H1 (cell line): Measurements from ENCODE around the gene SPATA25. TPM values are rescaled to one million over a fixed set of nuclear protein-coding genes. Genes with fewer than 3 reads are reported as not detected.

ENCODE experiments used
- CTCF ChIA-PET: fragments of 300-600 bp; sonication (Branson Sonifier 250); formaldehyde crosslinking; loops from one replicate; lab custom pipeline; 2021; ENCODE audit not compliant: partially characterized antibody; lab: Charles Lee
- POLR2A ChIA-PET: fragments of 300-600 bp; sonication (Branson Sonifier 250); formaldehyde crosslinking; loops from one replicate; lab custom pipeline; 2021; ENCODE audit warnings: inconsistent platforms; ENCODE audit not compliant: partially characterized antibody; lab: Charles Lee
- DNase-seq, 2 experiments: peaks; one replicate each; pipeline versions ENCODE4 v3.0.0 to v3.0.0-alpha.2; 2010 to 2022; ENCODE audit warnings: low spot score in 2 of 2, low read depth in 1 of 2, mixed read lengths in 1 of 2
- FAIRE-seq: peaks from 2 replicates; lab custom pipeline; 2011; peaks lifted over from hg19 to GRCh38; lab: Jason Lieb, UNC
- H2AFZ ChIP-seq: 2 replicates; pipeline ENCODE4 v1.8.1; 2012; ENCODE audit warnings: low read length, inconsistent platforms
- H2AK5ac ChIP-seq: 2 replicates; pipeline ENCODE4 v1.6.1; 2013; ENCODE audit warnings: low read depth, low read length
- H2BK120ac ChIP-seq: replicated peaks from 2 replicates; pipeline ENCODE3; 2013; ENCODE audit warnings: low read depth, low read length, inconsistent platforms
- H2BK12ac ChIP-seq: 2 replicates; pipeline ENCODE4 v1.6.1; 2013; ENCODE audit warnings: low read depth, low read length
- H2BK15ac ChIP-seq: 2 replicates; pipeline ENCODE4 v1.6.1; 2013; ENCODE audit warnings: low read length
- H2BK20ac ChIP-seq: 2 replicates; pipeline ENCODE4 v1.6.1; 2013; ENCODE audit warnings: low read length
- H2BK5ac ChIP-seq: 2 replicates; pipeline ENCODE4 v1.6.1; 2013; ENCODE audit warnings: low read depth, low read length
- H3K14ac ChIP-seq: 2 replicates; pipeline ENCODE4 v1.6.1; 2013; ENCODE audit warnings: inconsistent platforms; ENCODE audit not compliant: insufficient read length
- H3K18ac ChIP-seq: 2 replicates; pipeline ENCODE4 v1.6.1; 2013; ENCODE audit warnings: low read length; ENCODE audit errors: extremely low read depth
- H3K23ac ChIP-seq: 2 replicates; pipeline ENCODE4 v1.6.1; 2013; ENCODE audit warnings: inconsistent platforms; ENCODE audit not compliant: insufficient read length
- H3K23me2 ChIP-seq: 2 replicates; pipeline ENCODE4 v1.6.1; 2013; ENCODE audit warnings: low read depth, low read length
- H3K27ac ChIP-seq: 2 replicates; pipeline ENCODE4 v1.6.1; 2011; ENCODE audit warnings: low read depth, low read length, inconsistent platforms
- H3K27me3 ChIP-seq, 4 experiments: replicated peaks in 1 of 4; 1 replicate in 1 of 4; 2 replicates in 3 of 4; pipeline versions ENCODE4 v1.6.1 to v1.8.1; 2011 to 2013; ENCODE audit warnings: low read length in 3 of 4, mild to moderate bottlenecking in 3 of 4, inconsistent platforms in 2 of 4, mixed read lengths in 2 of 4, moderate library complexity in 1 of 4; ENCODE audit not compliant: control insufficient read depth in 3 of 4, insufficient read depth in 3 of 4; ENCODE audit errors: extremely low read depth in 1 of 4
- H3K36me3 ChIP-seq, 4 experiments: 2 replicates each; pipeline versions ENCODE4 v1.6.1 to v1.8.1; 2011 to 2013; ENCODE audit warnings: mild to moderate bottlenecking in 4 of 4, low read length in 3 of 4, moderate library complexity in 2 of 4, control low read depth in 1 of 4, inconsistent platforms in 1 of 4; ENCODE audit not compliant: insufficient read depth in 4 of 4, control insufficient read depth in 2 of 4
- H3K4ac ChIP-seq: replicated peaks from 2 replicates; pipeline ENCODE3; 2013; ENCODE audit warnings: low read length, low read depth, mixed read lengths, inconsistent platforms; ENCODE audit not compliant: insufficient read length
- H3K4me1 ChIP-seq, 4 experiments: replicated peaks in 1 of 4; 1 replicate in 1 of 4; 2 replicates in 3 of 4; pipeline versions ENCODE4 v1.6.1 to v1.8.1; 2011 to 2013; ENCODE audit warnings: low read length in 3 of 4, inconsistent platforms in 2 of 4, mixed read lengths in 1 of 4; ENCODE audit not compliant: insufficient read depth in 4 of 4, control insufficient read depth in 3 of 4
- H3K4me2 ChIP-seq, 2 experiments: 2 replicates each; pipeline versions ENCODE4 v1.6.1 to v1.8.1; 2011 to 2013; ENCODE audit warnings: low read depth in 2 of 2, low read length in 2 of 2, control low read depth in 1 of 2, inconsistent platforms in 1 of 2, mild to moderate bottlenecking in 1 of 2; ENCODE audit not compliant: insufficient read depth in 1 of 2
- H3K4me3 ChIP-seq, 4 experiments: fragments of 200-600, 300-600 bp in 1 of 4; sonication (generic), shearing (Covaris generic), sonication (Bioruptor Twin) in 1 of 4; 2 replicates each; pipeline versions ENCODE4 v1.5.1 to v1.8.1; 2011 to 2016; ENCODE audit warnings: low read length in 4 of 4, low read depth in 3 of 4, control low read depth in 2 of 4, inconsistent platforms in 2 of 4, mild to moderate bottlenecking in 2 of 4, mixed read lengths in 1 of 4, moderate library complexity in 1 of 4; ENCODE audit not compliant: insufficient read depth in 2 of 4; ENCODE audit errors: extremely low read depth in 1 of 4
- H3K56ac ChIP-seq: replicated peaks from 2 replicates; pipeline ENCODE3; 2013; ENCODE audit warnings: low read depth, mild to moderate bottlenecking, mixed read lengths, low read length, inconsistent platforms; ENCODE audit not compliant: insufficient read length
- H3K79me1 ChIP-seq: 2 replicates; pipeline ENCODE4 v1.6.1; 2013; ENCODE audit warnings: low read depth, low read length, control low read depth
- H3K79me2 ChIP-seq, 2 experiments: 2 replicates each; pipeline versions ENCODE4 v1.6.1 to v1.8.1; 2012 to 2013; ENCODE audit warnings: low read length in 2 of 2, mild to moderate bottlenecking in 2 of 2, inconsistent platforms in 1 of 2; ENCODE audit not compliant: insufficient read depth in 2 of 2, control insufficient read depth in 1 of 2
- H3K9ac ChIP-seq, 4 experiments: replicated peaks in 1 of 4; 1 replicate in 1 of 4; 2 replicates in 3 of 4; pipeline versions ENCODE4 v1.6.1 to v1.8.1; 2011 to 2013; ENCODE audit warnings: low read depth in 3 of 4, low read length in 3 of 4, control low read depth in 2 of 4, mild to moderate bottlenecking in 2 of 4, moderate library complexity in 2 of 4, inconsistent platforms in 1 of 4; ENCODE audit errors: extremely low read depth in 1 of 4
- H3K9me3 ChIP-seq, 2 experiments: 2 replicates each; pipeline versions ENCODE4 v1.6.1 to v1.8.1; 2012 to 2013; ENCODE audit warnings: mild to moderate bottlenecking in 2 of 2, moderate library complexity in 2 of 2, control low read depth in 1 of 2, inconsistent platforms in 1 of 2, low read depth in 1 of 2, low read length in 1 of 2, mixed read lengths in 1 of 2; ENCODE audit not compliant: insufficient read depth in 2 of 2
- H4K20me1 ChIP-seq, 2 experiments: replicated peaks in 1 of 2; 2 replicates each; pipeline versions ENCODE3 to v1.8.1; 2011 to 2013; ENCODE audit warnings: inconsistent platforms in 2 of 2, low read length in 2 of 2, mild to moderate bottlenecking in 1 of 2; ENCODE audit not compliant: insufficient read depth in 2 of 2, control insufficient read depth in 1 of 2
- H4K5ac ChIP-seq: 2 replicates; pipeline ENCODE4 v1.6.1; 2013; ENCODE audit warnings: low read length, low read depth, mixed read lengths, inconsistent platforms; ENCODE audit not compliant: insufficient read length
- H4K8ac ChIP-seq: 2 replicates; pipeline ENCODE4 v1.8.0; 2013; ENCODE audit warnings: mild to moderate bottlenecking, moderate library complexity, low read length, inconsistent platforms; ENCODE audit not compliant: insufficient read depth; ENCODE audit errors: extremely low read depth
- H4K91ac ChIP-seq: replicated peaks from 2 replicates; pipeline ENCODE3; 2013; ENCODE audit warnings: low read length, mixed read lengths, inconsistent platforms; ENCODE audit not compliant: insufficient read length
- ASH2L ChIP-seq: fragments of 200-600, 300-600 bp; sonication (generic); IDR thresholded peaks from one replicate; pipeline ENCODE4 v1.7.1; 2017; ENCODE audit warnings: low read length
- CHD1 ChIP-seq: IDR thresholded peaks from 2 replicates; pipeline ENCODE4 v1.6.1; 2012; ENCODE audit warnings: low read depth, low read length, improper control_type of control experiment
- E2F6 ChIP-seq: IDR thresholded peaks from 2 replicates; pipeline ENCODE4 v1.6.1; 2012; ENCODE audit warnings: inconsistent platforms
- GABPA ChIP-seq: IDR thresholded peaks from 2 replicates; pipeline ENCODE4 v1.6.1; 2011; ENCODE audit warnings: mild to moderate bottlenecking, low read length, moderate library complexity, borderline replicate concordance; ENCODE audit not compliant: insufficient read depth
- JUND ChIP-seq: IDR thresholded peaks from 2 replicates; pipeline ENCODE4 v1.6.1; 2011; ENCODE audit warnings: mild to moderate bottlenecking, improper control_type of control experiment, low read length
- KDM1A ChIP-seq: fragments of 200-600, 300-600 bp; sonication (generic); IDR thresholded peaks from 2 replicates; pipeline ENCODE4 v1.7.1; 2016; ENCODE audit warnings: mild to moderate bottlenecking, low read length, borderline replicate concordance
- NANOG ChIP-seq: IDR thresholded peaks from 2 replicates; pipeline ENCODE4 v1.6.1; 2011; ENCODE audit warnings: low read length, low read depth, mild to moderate bottlenecking, inconsistent platforms; ENCODE audit not compliant: insufficient read depth, poor library complexity, severe bottlenecking
- SP1 ChIP-seq: IDR thresholded peaks from 2 replicates; pipeline ENCODE4 v1.6.1; 2011; ENCODE audit warnings: low read depth, low read length
- TCF12 ChIP-seq: IDR thresholded peaks from 2 replicates; pipeline ENCODE4 v1.6.1; 2011; ENCODE audit warnings: low read depth, mild to moderate bottlenecking, low read length
- USF2 ChIP-seq: IDR thresholded peaks from 2 replicates; pipeline ENCODE4 v1.6.1; 2011; ENCODE audit warnings: low read length, improper control_type of control experiment
- WGBS, 2 experiments: shearing (Covaris generic) in 1 of 2; methylation state at CpG; one replicate each; pipeline versions ENCODE4 v1.1.6 to v1.1.7; 2013 to 2015; ENCODE audit warnings: low lambda C conversion rate in 2 of 2, mixed read lengths in 2 of 2, inconsistent platforms in 1 of 2, low coverage in 1 of 2, missing lambda C conversion rate in 1 of 2; ENCODE audit not compliant: insufficient replicate concordance in 2 of 2, insufficient coverage in 1 of 2, insufficient read length in 1 of 2; ENCODE audit errors: extremely low coverage in 1 of 2, missing lambda C conversion rate in 1 of 2; 5-methylcytosine and 5-hydroxymethylcytosine counted together
- polyA plus RNA-seq, 7 experiments: library from polyadenylated mRNA; depleted of rRNA in 3 of 7; stranded (reverse) in 5 of 7; unstranded in 2 of 7; fragments of >200 nt in 5 of 7; fragments of 200-250 nt in 2 of 7; gene quantifications; 1 replicate in 5 of 7; 2 replicates in 1 of 7; 4 replicates in 1 of 7; pipeline versions ENCODE4 v1.2.1 to v1.2.3, GENCODE V29; 2011 to 2013; ENCODE audit warnings: missing spikeins in 2 of 7, mixed read lengths in 2 of 7
- total RNA-seq: library from RNA; stranded (reverse); fragmentation: NEBNext Ultra II Directional; extraction: Animal tissue kit (Norgen Biotek cat#: 25700); gene quantifications from 2 replicates; pipeline ENCODE4 v1.2.1, GENCODE V29; 2021

SPATA25 gene
- total and polyA plus RNA-seq, 2 of the 8 experiments (the other 6 are each of a cell fraction or from before 2014, with no cell fraction given): 2.0 to 3.0 TPM

GRCh38 chr20:45924391-45925261, 37.2 kb upstream of the SPATA25 start:
- Histone ChIP-seq H3K23ac (no peak overlapping the region), H3K56ac (no peak overlapping the region), H3K36me3 (no peaks in the 10 kb centered on the region), H3K79me1 (no peaks in the 10 kb centered on the region), H3K23me2 (no peaks in the 10 kb centered on the region), H3K9ac (no peak overlapping the region), H3K4me3 (no peak overlapping the region), H3K18ac (no peak overlapping the region), H2BK20ac (no peak overlapping the region), H4K20me1 (no peaks in the 10 kb centered on the region), H3K4ac (no peak overlapping the region), H2BK120ac (no peak overlapping the region), H2BK5ac (no peak overlapping the region), H2AFZ (no peak overlapping the region), H2BK15ac (no peak overlapping the region), H4K91ac (no peak overlapping the region), H4K8ac (no peak overlapping the region), H3K14ac (no peak overlapping the region), H2AK5ac (no peak overlapping the region), H3K27me3 (no peaks in the 10 kb centered on the region), H3K4me1 (peaks cover 3 to 7% (median 5%) of the 10 kb centered on the region in 4 experiments; a peak in 5 of 7 replicates), H3K79me2 (no peaks in the 10 kb centered on the region), H4K5ac (no peak overlapping the region), H3K9me3 (no peaks in the 10 kb centered on the region), H3K4me2 (no peak overlapping the region), H3K27ac (no peak overlapping the region), H2BK12ac (no peak overlapping the region)
- ChIA-PET CTCF (interaction anchor here (0.6 to 1.7 kb wide), 4 partner anchors 13 to 131 kb away, joined by 3 to 8 read pairs (median 3); partner anchors contain the start of gene PLTP), POLR2A (interaction anchor here (0.8 to 11.8 kb wide), 8 partner anchors 8 to 46 kb away, joined by 3 to 165 read pairs (median 4); partner anchors contain the start of genes PCIF1 and PLTP)
- DNase-seq (no peak), FAIRE-seq (no peak)
- 92% methylated on average over 16 of the region's 21 CpGs; no CpG with 5 or more reads in 1 of the 2 experiments for WGBS, 2 experiments
- TF ChIP-seq NANOG: no peak
- no peak for TF ChIP-seq E2F6
- TF ChIP-seq USF2: no peak
- no peak for TF ChIP-seq TCF12
- TF ChIP-seq CHD1: no peak
- no peak for TF ChIP-seq GABPA
- no peak for TF ChIP-seq SP1
- TF ChIP-seq KDM1A: no peak
- no peak for TF ChIP-seq ASH2L
- TF ChIP-seq JUND: no peak
